GM12878 (cell line): ENCODE data around the gene PDLIM5. TPM values are rescaled to one million over a fixed set of nuclear protein-coding genes. Genes with fewer than 3 reads are reported as not detected.

ENCODE experiments used
- ATAC-seq: fragments of 200-7000 bp; cut with Tn5 transposase; 3 replicates; pipeline ENCODE4 v1.9.1; 2020; ENCODE audit warnings: mild to moderate bottlenecking, moderate library complexity
- BruUV-seq: library from RNA; stranded (reverse); fragments of 400-500 nt; replicated peaks from 2 replicates; lab custom pipeline; 2021; lab: Mats Ljungman, UMichigan
- CTCF ChIA-PET: fragments of 300-600 bp; sonication (Branson Sonifier 250); formaldehyde crosslinking; extraction: SDS; loops from one replicate; lab custom pipeline; 2021; ENCODE audit warnings: inconsistent platforms; lab: Yijun Ruan, JAX
- POLR2A ChIA-PET: fragments of 350-600 bp; formaldehyde crosslinking; extraction: SDS; loops from one replicate; lab custom pipeline; 2021; ENCODE audit warnings: inconsistent platforms; lab: Charles Lee
- RAD21 ChIA-PET: fragments of 300-600 bp; sonication (Branson Sonifier 250); formaldehyde crosslinking; loops from one replicate; lab custom pipeline; 2023; ENCODE audit warnings: antibody characterized with exemption; ENCODE audit not compliant: unreplicated experiment; lab: Charles Lee
- SMC1A ChIA-PET: fragments of 300-600 bp; sonication (Branson Sonifier 250); formaldehyde crosslinking; loops from one replicate; lab custom pipeline; 2023; ENCODE audit not compliant: unreplicated experiment, uncharacterized antibody; lab: Charles Lee
- DNase-seq: peaks from one replicate; pipeline ENCODE4 v3.0.0-alpha.2; 2011; ENCODE audit warnings: low read depth, low spot score
- FAIRE-seq: peaks from 3 replicates; lab custom pipeline; 2011; peaks lifted over from hg19 to GRCh38; lab: Jason Lieb, UNC
- H2AFZ ChIP-seq: 2 replicates; pipeline ENCODE4 v1.6.0; 2011; ENCODE audit warnings: low read depth, low read length, control low read depth; ENCODE audit not compliant: control insufficient read depth
- H3K27ac ChIP-seq: 2 replicates; pipeline ENCODE4 v1.5.1; 2011; ENCODE audit warnings: control low read depth; ENCODE audit not compliant: control insufficient read depth, insufficient read depth
- H3K27me3 ChIP-seq, 2 experiments: replicated peaks in 1 of 2; 2 replicates each; pipeline versions ENCODE4 v1.6.0 to v1.6.1; 2011; ENCODE audit warnings: low read length in 1 of 2; ENCODE audit not compliant: control insufficient read depth in 2 of 2, insufficient read depth in 2 of 2
- H3K36me3 ChIP-seq, 2 experiments: 2 replicates each; pipeline ENCODE4 v1.5.1; 2011; ENCODE audit warnings: low read length in 1 of 2; ENCODE audit not compliant: control insufficient read depth in 2 of 2, insufficient read depth in 2 of 2
- H3K4me1 ChIP-seq: 2 replicates; pipeline ENCODE4 v1.6.1; 2011; ENCODE audit warnings: mild to moderate bottlenecking, low read length, moderate library complexity, mixed read lengths; ENCODE audit not compliant: control insufficient read depth, insufficient read depth
- H3K4me2 ChIP-seq: 2 replicates; pipeline ENCODE4 v1.6.0; 2011; ENCODE audit warnings: control low read depth; ENCODE audit not compliant: control insufficient read depth, insufficient read depth
- H3K4me3 ChIP-seq: fragments of 200-600 bp; sonication (generic); 2 replicates; pipeline ENCODE4 v1.5.1; 2016
- H3K79me2 ChIP-seq: 2 replicates; pipeline ENCODE4 v1.6.0; 2011; ENCODE audit warnings: low read length; ENCODE audit not compliant: control insufficient read depth, insufficient read depth
- H3K9ac ChIP-seq: 2 replicates; pipeline ENCODE4 v1.8.0; 2011; ENCODE audit warnings: low read length, control low read depth, mixed read lengths; ENCODE audit not compliant: control insufficient read depth, insufficient read depth
- H3K9me3 ChIP-seq: replicated peaks from 3 replicates; pipeline ENCODE4 v1.5.1; 2011; ENCODE audit warnings: mild to moderate bottlenecking, low read length; ENCODE audit not compliant: control insufficient read depth, insufficient read depth
- H4K20me1 ChIP-seq: 2 replicates; pipeline ENCODE4 v1.6.0; 2011; ENCODE audit not compliant: control insufficient read depth, insufficient read depth
- CTCF ChIP-seq, 3 experiments: IDR thresholded peaks in 2 of 3; conservative IDR thresholded peaks in 1 of 3; 2 replicates each; pipeline ENCODE4 v1.5.1; 2011; ENCODE audit warnings: low read depth in 3 of 3, low read length in 3 of 3, mild to moderate bottlenecking in 3 of 3, control low read depth in 2 of 3, moderate library complexity in 2 of 3, inconsistent platforms in 1 of 3, mixed read lengths in 1 of 3; ENCODE audit not compliant: control insufficient read depth in 2 of 3, insufficient read depth in 1 of 3; ENCODE audit errors: extremely low read depth in 1 of 3
- E2F4 ChIP-seq: IDR thresholded peaks from 2 replicates; pipeline ENCODE4 v1.6.1; 2012; ENCODE audit warnings: low read depth, low read length, improper control_type of control experiment
- ELK1 ChIP-seq: IDR thresholded peaks from 2 replicates; pipeline ENCODE4 v1.6.1; 2012; ENCODE audit warnings: low read depth, low read length, improper control_type of control experiment
- FOXM1 ChIP-seq: IDR thresholded peaks from 2 replicates; pipeline ENCODE4 v1.6.1; 2012; ENCODE audit warnings: low read depth, mild to moderate bottlenecking, inconsistent platforms, low read length, moderate library complexity
- JUNB ChIP-seq: IDR thresholded peaks from 2 replicates; pipeline ENCODE4 v1.6.1; 2016; ENCODE audit warnings: antibody characterized with exemption, mild to moderate bottlenecking
- MYC ChIP-seq: IDR thresholded peaks from 2 replicates; pipeline ENCODE4 v1.6.1; 2011; ENCODE audit warnings: mild to moderate bottlenecking, low read length, moderate library complexity, inconsistent platforms; ENCODE audit not compliant: insufficient read depth, insufficient replicate concordance, insufficient read length, severe bottlenecking
- RAD21 ChIP-seq: IDR thresholded peaks from 2 replicates; pipeline ENCODE4 v1.6.1; 2011; ENCODE audit warnings: mild to moderate bottlenecking, low read depth, low read length, moderate library complexity; ENCODE audit not compliant: insufficient read depth
- SIN3A ChIP-seq: IDR thresholded peaks from 2 replicates; pipeline ENCODE4 v1.6.1; 2012; ENCODE audit warnings: low read depth, low read length, improper control_type of control experiment
- SMC3 ChIP-seq: IDR thresholded peaks from 2 replicates; pipeline ENCODE4 v1.6.1; 2011; ENCODE audit warnings: low read length, improper control_type of control experiment, borderline replicate concordance
- SUPT20H ChIP-seq: IDR thresholded peaks from 2 replicates; pipeline ENCODE4 v1.6.1; 2011; ENCODE audit warnings: low read depth, mild to moderate bottlenecking, low read length, moderate library complexity, borderline replicate concordance; ENCODE audit not compliant: control insufficient read depth
- WGBS: methylation state at CpG from one replicate; pipeline ENCODE4 v1.1.6; 2016; ENCODE audit warnings: low lambda C conversion rate; ENCODE audit not compliant: insufficient replicate concordance, insufficient coverage; ENCODE audit errors: missing lambda C conversion rate; 5-methylcytosine and 5-hydroxymethylcytosine counted together
- in situ Hi-C: fragments of 300-500 bp; cut with MboI; formaldehyde crosslinking; loops from 9 replicates; pipeline ENCODE4 v1.14.3; 2018; ENCODE audit warnings: mixed read lengths
- intact Hi-C: fragments of 100-400 bp; cut with micrococcal nuclease; formaldehyde crosslinking; loops from one replicate; pipeline ENCODE4 v1.14.2; 2022; ENCODE audit not compliant: unreplicated experiment
- polyA plus RNA-seq, 11 experiments: library from polyadenylated mRNA; depleted of rRNA in 4 of 11; unstranded in 6 of 11; stranded (reverse) in 5 of 11; fragments of >200 nt; fragmentation: Nextera tagmentation in 4 of 11; fragmentation: Illumina TruSeq in 1 of 11; extraction: Ambion mirVana in 4 of 11; extraction: Trizol in 1 of 11; gene quantifications; 1 replicate in 1 of 11; 2 replicates in 10 of 11; pipeline versions ENCODE4 v1.2.1 to v1.2.3, GENCODE V29; 2011 to 2016; ENCODE audit warnings: inconsistent platforms in 2 of 11, missing spikeins in 2 of 11, low read depth in 1 of 11
- total RNA-seq, 4 experiments: library from RNA; depleted of rRNA in 3 of 4; stranded (reverse); fragments of >200 nt in 3 of 4; fragmentation: Illumina TruSeq in 1 of 4; extraction: Trizol in 1 of 4; gene quantifications; 2 replicates each; pipeline versions ENCODE4 v1.2.1 to v1.2.3, GENCODE V29; 2013 to 2021

The PDLIM5 gene
- total and polyA plus RNA-seq, 10 of the 15 experiments (the other 5 are each of a cell fraction or from before 2014, with no cell fraction given): 10.0 to 52.9 (median 20.7) TPM

GRCh38 chr4:94621491-94622080 is 169.8 kb downstream of the PDLIM5 start:
- CTCF ChIA-PET: interaction anchor here (0.7 to 4.3 kb wide), 21 partner anchors 8 to 504 kb away, joined by 3 to 28 read pairs (median 4); no protein-coding TSS in a partner anchor
- DNase-seq: no peak
- H3K9me3 ChIP-seq: no peaks in the 10 kb centered on the region

More at GRCh38 chr4:94621491-94622080, 169.8 kb downstream of the PDLIM5 start:
- intact Hi-C loops (loop anchor here (2.0 to 5.0 kb wide), 3 partner anchors 111 to 505 kb away; no protein-coding TSS in a partner anchor), in situ Hi-C loops (loop anchor here (10.0 kb wide), 1 partner anchor 503 kb away; no protein-coding TSS in a partner anchor)
- POLR2A ChIA-PET: interaction anchor here (0.7 kb wide), 1 partner anchor 172 kb away, joined by 5 read pairs; no protein-coding TSS in a partner anchor
- no TSS peak for BruUV-seq
- Histone ChIP-seq H3K4me1 (no peaks in the 10 kb centered on the region), H3K27ac (no peak overlapping the region), H3K27me3 (no peaks in the 10 kb centered on the region), H4K20me1 (no peaks in the 10 kb centered on the region), H3K4me3 (no peak overlapping the region), H3K79me2 (no peaks in the 10 kb centered on the region), H3K36me3 (no peaks in the 10 kb centered on the region), H3K4me2 (no peak overlapping the region), H3K9ac (no peak overlapping the region), H2AFZ (no peak overlapping the region)
- peak; percentile 86 for FAIRE-seq
- TF ChIP-seq FOXM1 (no peak), SMC3 (peak; percentile 54; the same call in 1 of the 2 replicates), ELK1 (no peak), SIN3A (no peak), JUNB (no peak), RAD21 (peak; percentile 74), CTCF (IDR thresholded peaks at IDR 0.05 in 2 of 3, conservative IDR thresholded peaks at IDR 0.05 in 1 of 3; ENCODE audit: control insufficient read depth in 2 of 3, extremely low read depth in 1 of 3, insufficient read depth in 1 of 3, low read depth in 3 of 3, low read length in 3 of 3) (peak; percentile 58 to 68 (median 68)), E2F4 (no peak), SUPT20H (no peak), MYC (no peak)
- SMC1A ChIA-PET: interaction anchor here (0.6 to 2.1 kb wide), 11 partner anchors 8 to 475 kb away, joined by 3 to 10 read pairs (median 4); no protein-coding TSS in a partner anchor
- WGBS: 0% methylated on average over 6 of the region's 6 CpGs
- peak; percentile 75 for ATAC-seq
- RAD21 ChIA-PET: interaction anchor here (0.9 to 1.4 kb wide), 4 partner anchors 37 to 213 kb away, joined by 3 to 5 read pairs (median 4); no protein-coding TSS in a partner anchor
